ENCODE results near the gene PDE11A.
A peak's percentile ranks its signal among the peaks of the same experiment; 100 is the strongest.

Gene PDE11A

GRCh38 chr2:177753682-177754491, 318.7 kb downstream of the PDE11A start:
- peak; percentile 85 for DNase-seq

GRCh38 chr2:177748360-177748759, 324.2 kb downstream of the PDE11A start:
- no peak for DNase-seq

DNA sequence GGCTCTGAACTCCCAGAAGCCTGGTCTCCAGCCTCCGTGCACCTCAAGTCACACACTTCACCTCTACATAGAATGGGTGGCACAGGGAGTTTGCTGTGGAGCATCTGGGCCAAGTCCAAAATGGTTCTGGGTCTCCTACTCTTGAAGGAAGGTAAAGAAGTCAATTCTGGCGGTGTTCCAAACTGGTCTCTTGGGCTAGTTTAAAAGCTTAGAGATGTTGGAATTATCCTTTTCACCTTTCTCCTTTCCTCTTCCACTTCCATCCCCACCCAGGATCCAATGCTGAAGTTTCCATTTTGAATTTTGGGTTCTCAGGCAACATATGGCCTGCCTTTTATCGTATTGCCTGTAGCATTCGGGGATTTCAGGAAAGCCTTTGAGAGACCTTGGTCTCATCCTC, 325.2 kb downstream of the PDE11A start:
- no peak for DNase-seq

- no peak for DNase-seq
Observed at GRCh38 chr2:177746358-177746757, 326.2 kb downstream of the PDE11A start.

GRCh38 chr2:177745531-177745930, 327.0 kb downstream of the PDE11A start:
- DNase-seq, result no peak

GRCh38 chr2:177742851-177743250, 329.7 kb downstream of the PDE11A start:
- DNase-seq, result no peak

DNA sequence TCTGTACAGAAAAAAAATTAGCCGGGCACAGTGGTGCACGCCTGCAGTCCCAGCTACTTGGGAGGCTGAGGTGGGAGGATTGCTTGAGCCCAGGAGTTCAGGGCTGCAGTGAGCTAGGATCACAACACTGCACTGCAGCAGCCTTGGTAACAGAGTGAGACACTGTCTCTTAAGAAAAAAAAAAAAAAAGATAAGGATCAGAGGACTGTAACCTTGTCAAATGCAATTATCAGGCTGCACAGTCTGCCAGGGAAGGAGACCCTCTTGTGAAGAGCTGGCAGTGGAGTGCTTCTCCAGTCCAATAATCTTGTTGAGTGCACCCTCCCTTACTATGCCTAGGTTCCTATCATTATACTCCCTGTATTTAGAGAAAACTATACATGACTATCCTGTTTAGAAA, 330.7 kb downstream of the PDE11A start:
- no peak for DNase-seq

DNA sequence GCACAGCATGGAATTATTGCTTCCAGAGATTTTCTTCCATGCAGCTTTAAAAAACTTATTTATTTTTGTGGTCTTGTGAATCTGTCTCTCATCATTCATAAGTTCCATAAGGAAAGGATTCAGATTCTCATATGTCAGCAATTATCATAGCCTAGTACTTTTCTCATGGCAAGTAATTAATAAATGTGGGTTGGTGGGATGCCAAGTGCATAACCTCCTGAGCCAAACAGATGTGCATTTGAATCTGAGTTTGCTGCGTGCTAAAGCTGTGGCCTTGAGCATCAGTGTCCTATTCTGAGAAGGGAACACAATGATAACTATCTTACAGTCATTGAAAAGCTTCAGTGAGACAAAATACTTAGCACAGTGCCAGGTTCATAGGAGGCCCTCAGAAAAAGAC, 331.9 kb downstream of the PDE11A start:
- peak; percentile 18 for DNase-seq

GRCh38 chr2:177738461-177739235, 333.9 kb downstream of the PDE11A start:
- DNase-seq, result no peak

DNA sequence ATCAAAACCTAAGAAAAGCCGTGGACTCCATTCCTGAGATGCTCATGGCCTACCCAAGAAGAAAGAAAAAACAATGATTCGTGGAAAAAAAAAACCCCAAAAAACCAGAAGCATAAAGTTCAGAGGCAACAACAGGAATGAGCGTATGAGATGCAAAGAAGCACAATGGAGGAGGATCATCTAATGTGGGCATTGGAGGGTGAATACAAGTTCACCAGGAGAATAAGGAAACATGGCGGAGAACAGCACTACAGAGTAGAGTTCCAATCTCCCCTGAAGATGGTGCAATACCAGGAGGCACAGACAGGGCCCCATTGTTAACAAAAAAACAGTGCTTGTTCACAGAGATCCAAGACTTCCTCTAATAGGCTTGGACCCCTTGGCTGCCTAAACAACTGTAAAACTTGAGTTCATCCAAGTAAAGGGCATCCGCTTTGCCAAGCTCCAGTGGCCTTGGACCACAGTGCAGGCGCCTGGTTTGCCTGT, 337.2 kb downstream of the PDE11A start:
- DNase-seq, result no peak

DNA sequence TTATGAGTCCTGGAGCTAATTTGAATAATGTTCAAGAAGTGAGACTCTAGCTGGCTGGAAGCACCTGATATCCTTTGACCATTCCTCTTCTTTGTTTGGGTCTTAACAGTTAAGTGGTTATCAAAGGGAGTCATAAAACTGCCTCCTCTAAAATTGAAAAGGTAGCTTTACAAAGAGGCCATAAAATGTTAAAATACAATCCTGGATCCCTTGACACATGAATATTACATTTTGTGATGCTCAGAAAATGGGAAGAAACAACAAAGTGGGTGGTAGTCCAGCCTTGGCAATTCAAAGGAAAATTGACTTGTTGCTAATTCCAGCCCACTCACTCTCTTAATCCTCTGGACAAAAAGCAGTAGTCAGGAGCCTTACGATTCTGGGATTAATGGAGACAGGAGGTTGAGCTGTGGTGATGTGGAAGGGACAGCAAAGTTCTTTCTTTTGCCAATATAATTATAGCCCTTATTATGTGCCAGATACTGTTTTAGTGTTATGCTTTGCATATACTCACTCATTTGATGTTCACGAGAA, 339.2 kb downstream of the PDE11A start:
- no peak for DNase-seq

DNA sequence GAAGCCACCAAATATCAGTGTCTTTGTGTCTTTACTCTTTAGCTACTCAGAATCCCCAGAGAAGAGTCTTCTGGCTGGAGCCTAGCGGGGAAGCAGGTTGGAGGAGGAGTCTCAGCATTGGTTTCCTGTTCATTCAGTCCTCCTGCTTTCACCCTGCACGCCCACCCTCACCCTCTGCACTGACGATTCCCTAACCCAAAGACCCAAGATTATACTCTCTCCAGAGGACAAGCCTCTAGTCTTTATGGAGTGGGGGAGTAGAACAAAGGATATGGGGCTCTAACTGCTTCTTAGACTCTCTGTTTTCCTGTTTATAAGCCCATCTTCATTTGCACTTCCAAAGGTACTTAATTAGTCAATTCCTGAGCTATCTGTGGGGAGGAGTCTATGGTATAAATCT, 341.2 kb downstream of the PDE11A start:
- no peak for DNase-seq

- no peak for DNase-seq
Observed at GRCh38 chr2:177730792-177731191, 341.8 kb downstream of the PDE11A start.

GRCh38 chr2:177730363-177730762, 342.2 kb downstream of the PDE11A start:
- DNase-seq, result no peak

- DNase-seq, result no peak
Observed at GRCh38 chr2:177728920-177729319, 343.7 kb downstream of the PDE11A start.

DNA sequence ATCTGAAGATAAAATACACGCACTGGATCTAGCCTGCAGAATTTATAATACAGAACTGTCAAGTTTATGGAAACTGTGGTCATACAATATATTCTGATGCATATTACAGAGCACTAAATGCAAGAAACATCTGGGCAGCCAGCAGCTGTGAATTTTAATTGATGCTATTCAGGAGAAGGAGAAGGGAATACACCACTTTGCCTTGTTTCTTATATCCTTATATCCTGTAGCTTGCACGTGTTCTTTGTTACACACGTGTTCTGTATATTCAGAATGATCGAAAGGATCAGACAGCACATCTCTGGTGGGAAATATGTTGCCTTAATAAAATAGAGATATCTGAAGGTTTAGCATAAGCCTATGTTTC, 344.2 kb downstream of the PDE11A start:
- DNase-seq, result no peak

DNA sequence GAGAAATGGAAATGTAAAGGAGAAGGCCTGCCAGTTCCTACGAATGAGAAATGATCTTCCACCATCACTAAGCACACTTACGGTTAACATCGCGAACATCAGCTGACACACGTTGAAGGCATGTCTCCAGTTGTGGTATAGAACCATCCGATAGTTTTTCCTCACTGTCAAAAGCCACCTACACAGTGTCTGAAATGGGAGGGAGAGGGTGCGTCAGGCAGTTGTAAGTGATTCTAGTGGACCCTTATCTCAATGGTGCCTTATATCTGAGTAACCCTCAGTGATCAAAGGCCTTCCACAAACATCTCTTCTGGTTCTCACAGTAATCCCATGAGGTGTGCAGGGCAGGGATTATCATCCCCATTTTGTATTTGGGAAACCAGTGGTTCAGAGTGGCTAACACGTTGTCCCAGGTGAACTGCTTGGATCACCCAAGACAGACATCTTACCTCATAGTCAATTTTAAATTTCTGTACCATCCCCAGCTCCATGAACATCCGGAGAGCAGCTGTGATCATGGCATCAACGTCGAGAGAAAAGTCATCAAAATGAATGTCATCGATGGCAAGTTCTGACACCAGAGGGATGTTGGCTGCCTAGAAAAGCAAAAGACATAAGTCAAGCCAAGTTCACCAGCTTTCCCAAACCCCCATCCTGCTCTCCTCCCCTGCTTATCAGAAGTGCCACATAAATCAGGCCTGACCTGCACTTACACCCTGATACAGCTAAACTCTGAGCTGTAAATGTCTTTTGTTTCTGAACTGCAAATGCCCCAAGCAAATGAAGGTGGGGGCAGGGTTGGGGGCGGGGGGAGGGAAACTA, 344.8 kb downstream of the PDE11A start:
- DNase-seq, result no peak

DNA sequence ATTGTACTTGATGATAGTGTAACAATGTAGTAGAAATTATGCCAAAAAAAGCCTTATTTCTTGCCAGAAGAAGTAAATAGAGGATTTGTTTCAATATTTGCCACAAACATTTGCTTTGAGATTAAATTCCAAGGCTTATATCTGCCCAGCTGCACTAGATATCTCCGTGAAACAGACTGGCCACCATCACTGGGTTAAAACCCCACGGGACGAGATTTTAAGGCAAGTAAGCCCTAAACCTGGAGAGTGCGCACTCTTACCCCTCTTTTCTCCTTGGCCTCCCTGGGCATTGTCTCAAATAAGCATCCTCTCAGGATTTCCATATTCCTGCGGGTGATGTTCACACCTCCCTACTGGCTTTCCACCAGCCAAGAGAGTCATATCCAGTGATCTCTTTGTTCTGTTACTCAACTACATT, 345.6 kb downstream of the PDE11A start:
- no peak for DNase-seq

DNA sequence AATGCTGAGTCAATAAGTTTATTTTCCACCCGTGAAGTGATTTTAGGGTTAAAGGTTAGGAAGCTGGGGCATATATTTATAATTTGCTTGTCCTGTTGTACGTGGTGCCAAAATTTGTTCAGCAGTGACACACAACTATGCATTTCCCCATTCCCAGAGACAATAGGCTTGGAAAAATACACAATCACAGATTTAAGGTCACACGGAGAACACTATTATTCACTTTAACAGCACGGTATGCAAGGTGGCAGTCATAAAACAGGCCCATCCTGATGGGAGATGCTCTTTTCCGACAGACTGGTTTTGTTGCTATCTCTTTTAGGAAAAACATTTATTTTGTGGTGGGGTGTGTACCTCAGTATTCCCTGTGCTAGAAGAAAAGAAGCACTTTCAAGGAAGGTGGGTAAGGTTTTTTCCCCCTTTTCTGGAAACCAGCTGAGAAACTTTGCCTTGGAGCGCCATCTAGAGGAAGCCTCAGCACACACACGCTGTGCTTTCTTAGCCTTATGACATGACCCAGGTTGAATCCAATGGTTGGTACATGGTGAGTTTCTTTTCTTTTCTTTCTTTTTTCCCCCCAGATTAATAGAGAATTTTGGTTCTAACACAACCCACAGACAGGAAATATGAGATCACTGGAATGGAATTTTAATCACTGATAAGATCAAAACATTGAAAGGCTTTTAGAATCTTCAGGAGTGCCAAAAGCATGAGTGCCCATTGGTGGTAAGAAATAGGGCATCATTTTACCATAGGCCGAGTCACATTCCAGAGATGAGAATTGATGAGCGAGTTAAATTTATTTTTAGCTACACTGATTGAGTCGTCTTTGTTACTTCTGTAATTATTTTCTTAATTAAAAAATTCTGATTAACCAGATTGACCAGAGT, 347.9 kb downstream of the PDE11A start:
- peak; percentile 46 for DNase-seq

GRCh38 chr2:177723235-177723634, 349.3 kb downstream of the PDE11A start:
- DNase-seq, result no peak

GRCh38 chr2:177721818-177722567, 350.6 kb downstream of the PDE11A start:
- no peak for DNase-seq

Data from fibroblast of skin of right biceps (primary cell).